Lower lobe of right lung (tissue), 2 donors: ENCODE results near the gene KCNN2. TPM values are rescaled to one million over a fixed set of nuclear protein-coding genes. Genes with fewer than 3 reads are reported as not detected.

ENCODE experiments used
- ATAC-seq, 2 donors: fragments of 200-7000 bp; cut with Tn5 transposase; one replicate each; pipeline ENCODE4 v1.9.1; 2020 to 2022; ENCODE audit warnings: mild to moderate bottlenecking in 2 of 2, moderate library complexity in 2 of 2
- DNase-seq: peaks from one replicate; pipeline ENCODE4 v3.0.0-alpha.2; 2020
- H3K27ac ChIP-seq: fragments of 200-600 bp; one replicate; pipeline ENCODE4 v1.8.0; 2022
- H3K27me3 ChIP-seq: fragments of 200-600 bp; one replicate; pipeline ENCODE4 v1.8.0; 2022; ENCODE audit warnings: low read depth
- H3K36me3 ChIP-seq: fragments of 200-600 bp; one replicate; pipeline ENCODE4 v1.8.0; 2022; ENCODE audit warnings: mild to moderate bottlenecking
- H3K4me1 ChIP-seq: fragments of 200-600 bp; one replicate; pipeline ENCODE4 v1.8.0; 2022
- H3K4me3 ChIP-seq: fragments of 200-600 bp; one replicate; pipeline ENCODE4 v1.8.0; 2022; ENCODE audit warnings: mild to moderate bottlenecking
- H3K9me3 ChIP-seq: fragments of 200-600 bp; one replicate; pipeline ENCODE4 v1.8.0; 2022
- CTCF ChIP-seq: fragments of 200-600 bp; IDR thresholded peaks from one replicate; pipeline ENCODE4 v1.8.0; 2022; ENCODE audit warnings: antibody characterized with exemption, mild to moderate bottlenecking
- intact Hi-C: fragments of 100-400 bp; cut with DNase I; formaldehyde crosslinking; loops from one replicate; pipeline ENCODE4 v1.11.0; 2022
- total RNA-seq: library from RNA; stranded (reverse); fragmentation: NEBNext Ultra II Directional; extraction: Animal tissue kit (Norgen Biotek cat#: 25700); gene quantifications from one replicate; pipeline ENCODE4 v1.2.1, GENCODE V29; 2021
- donor health status: DM: no; HTN: yes; CAD: no; lungs with severe emphysema.

Gene KCNN2
- total RNA-seq, 1 donor from 2014 or later, result 1.2 TPM

- ATAC-seq (no peak), DNase-seq (no peak)
- Histone ChIP-seq H3K27me3 (no peaks in the 10 kb centered on the region), H3K4me1 (no peaks in the 10 kb centered on the region), H3K27ac (no peak overlapping the region), H3K4me3 (no peak overlapping the region), H3K36me3 (no peaks in the 10 kb centered on the region), H3K9me3 (no peaks in the 10 kb centered on the region)
- intact Hi-C loops, result no loop called here
- no peak for TF ChIP-seq CTCF
Observed at GRCh38 chr5:114330916-114331531, 30.8 kb upstream of the KCNN2 start.

GRCh38 chr5:114332493-114332892 lies 29.4 kb upstream of the KCNN2 start:
- DNase-seq (no peak), ATAC-seq (no peak)
- TF ChIP-seq CTCF, result no peak
- Histone ChIP-seq H3K4me3 (no peak overlapping the region), H3K9me3 (no peaks in the 10 kb centered on the region), H3K36me3 (no peaks in the 10 kb centered on the region), H3K27me3 (no peaks in the 10 kb centered on the region), H3K4me1 (no peaks in the 10 kb centered on the region), H3K27ac (no peak overlapping the region)
- intact Hi-C loops, result no loop called here

GRCh38 chr5:114332925-114333324 lies 28.9 kb upstream of the KCNN2 start:
- H3K4me3 ChIP-seq, result no peak overlapping the region
- H3K9me3 ChIP-seq, result no peaks in the 10 kb centered on the region
- intact Hi-C loops, result no loop called here
- H3K27ac ChIP-seq, result no peak overlapping the region
- no peak for TF ChIP-seq CTCF
- no peaks in the 10 kb centered on the region for H3K4me1 ChIP-seq
- no peaks in the 10 kb centered on the region for H3K36me3 ChIP-seq
- ATAC-seq, result no peak
- no peak for DNase-seq
- H3K27me3 ChIP-seq, result no peaks in the 10 kb centered on the region

- no peak for ATAC-seq
- Histone ChIP-seq H3K36me3 (no peaks in the 10 kb centered on the region), H3K27ac (no peak overlapping the region), H3K9me3 (no peaks in the 10 kb centered on the region), H3K4me3 (no peak overlapping the region), H3K4me1 (no peaks in the 10 kb centered on the region), H3K27me3 (no peaks in the 10 kb centered on the region)
- TF ChIP-seq CTCF, result no peak
- no peak for DNase-seq
- intact Hi-C loops, result no loop called here
Observed at GRCh38 chr5:114335391-114335790, 26.5 kb upstream of the KCNN2 start.

GRCh38 chr5:114339108-114339507 lies 22.8 kb upstream of the KCNN2 start:
- Histone ChIP-seq H3K27ac (no peak overlapping the region), H3K27me3 (no peaks in the 10 kb centered on the region), H3K4me1 (no peaks in the 10 kb centered on the region), H3K36me3 (no peaks in the 10 kb centered on the region), H3K4me3 (no peak overlapping the region), H3K9me3 (no peaks in the 10 kb centered on the region)
- TF ChIP-seq CTCF, result no peak
- no peak for DNase-seq
- intact Hi-C loops, result no loop called here
- ATAC-seq, result no peak

- no peaks in the 10 kb centered on the region for H3K27me3 ChIP-seq
- ATAC-seq, result no peak
- no peak overlapping the region for H3K4me3 ChIP-seq
- H3K27ac ChIP-seq, result no peak overlapping the region
- TF ChIP-seq CTCF, result no peak
- H3K9me3 ChIP-seq, result no peaks in the 10 kb centered on the region
- H3K4me1 ChIP-seq, result no peaks in the 10 kb centered on the region
- intact Hi-C loops, result no loop called here
- no peaks in the 10 kb centered on the region for H3K36me3 ChIP-seq
- DNase-seq, result no peak
Observed at GRCh38 chr5:114346181-114346580, 15.7 kb upstream of the KCNN2 start.
